Endothelial cell of hepatic sinusoid (primary cell): ENCODE measurements around the gene IDH3B.

ENCODE experiments used
- in situ Hi-C: cut with HindIII; loops from 2 replicates; pipeline ENCODE4 v1.10.0; 2017; ENCODE audit warnings: low sequenced_read_pairs

Gene IDH3B

DNA sequence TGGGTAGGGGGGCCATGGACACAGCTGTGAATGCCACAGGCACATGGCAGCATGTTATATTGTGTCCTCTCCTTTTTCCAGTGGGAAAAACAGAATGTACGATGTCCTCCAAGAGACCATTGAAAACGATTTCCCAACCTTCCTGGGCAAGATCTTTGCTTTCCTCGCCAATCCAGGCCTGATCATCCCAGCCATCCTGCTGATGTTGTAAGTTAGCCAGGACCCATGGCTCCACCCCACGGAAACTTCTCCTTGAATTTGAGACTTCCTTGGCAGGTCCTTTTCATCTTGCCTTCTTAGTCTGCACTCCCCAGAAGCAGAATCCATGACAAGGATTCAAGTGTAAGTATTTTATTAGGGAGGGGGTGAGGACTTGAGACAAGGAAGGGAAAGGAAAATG lies 39.8 kb downstream of the IDH3B start:
- in situ Hi-C loops, result no loop called here

DNA sequence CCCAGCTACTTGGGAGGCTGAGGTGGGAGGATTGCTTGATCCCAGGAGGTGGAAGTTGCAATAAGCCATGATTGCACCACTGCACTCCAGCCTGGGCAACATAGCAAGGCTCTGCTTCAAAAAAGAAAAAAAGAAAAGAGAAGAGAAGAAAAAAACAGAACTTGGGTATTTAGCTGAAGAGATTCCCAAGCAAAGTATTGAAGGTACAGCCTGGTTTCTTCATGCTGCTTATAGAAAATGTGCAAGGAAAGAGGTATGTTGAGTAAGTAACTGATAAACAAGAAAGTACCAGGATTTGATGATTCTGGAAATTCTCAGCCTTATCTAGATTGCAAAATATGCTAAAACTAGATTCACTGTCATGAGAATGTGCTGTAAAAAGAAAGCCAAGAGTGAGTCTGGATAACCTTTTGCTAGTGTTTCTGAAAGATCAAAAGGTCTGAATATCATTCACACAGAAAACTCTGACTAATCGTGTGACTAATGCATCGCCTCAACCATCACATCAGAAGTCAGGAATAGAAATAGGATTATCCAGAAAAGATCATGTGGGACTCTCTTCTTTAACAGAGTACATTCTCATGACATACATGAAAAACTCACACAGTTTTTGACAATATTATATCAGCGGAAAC lies 43.9 kb downstream of the IDH3B start:
- in situ Hi-C loops, result no loop called here

DNA sequence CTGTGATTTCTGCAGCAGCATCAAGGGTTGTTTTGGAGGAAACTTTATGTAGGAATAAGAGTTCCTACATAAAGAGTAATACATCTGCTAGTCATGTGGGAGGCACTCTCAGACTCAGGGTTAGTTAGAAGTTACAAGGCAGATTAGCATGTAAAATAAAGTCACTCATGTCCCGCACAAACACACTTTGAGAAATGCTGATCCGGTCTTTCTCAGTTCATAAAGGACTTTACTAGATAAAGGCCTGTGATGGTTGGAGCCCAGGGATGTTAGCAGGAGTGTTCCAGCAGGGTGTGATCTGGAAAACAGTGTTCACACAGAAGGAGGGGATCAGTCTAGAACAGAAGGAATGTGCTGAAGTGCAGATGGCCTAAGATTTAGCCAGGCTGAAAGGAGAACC lies 44.7 kb downstream of the IDH3B start:
- in situ Hi-C loops, result no loop called here

DNA sequence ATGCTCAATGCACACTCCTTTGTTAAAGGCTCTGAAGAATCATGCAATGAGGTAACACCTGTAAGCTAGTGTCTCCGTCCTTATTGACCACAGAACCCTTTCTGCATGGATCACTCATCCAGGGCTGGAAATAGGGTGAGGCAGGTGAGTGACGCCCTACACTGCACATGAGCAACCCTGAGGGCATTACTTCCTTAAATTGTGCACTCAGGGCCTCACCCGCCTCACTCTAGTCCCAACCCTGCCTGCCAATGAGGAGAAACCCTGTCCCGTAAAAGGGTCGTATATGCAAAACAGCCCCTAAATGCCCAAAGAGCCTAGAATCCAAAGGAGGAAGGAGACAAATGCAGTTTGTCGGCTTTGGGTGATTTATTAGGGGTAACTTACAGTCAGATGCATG lies 45.2 kb downstream of the IDH3B start:
- in situ Hi-C loops, result no loop called here

DNA sequence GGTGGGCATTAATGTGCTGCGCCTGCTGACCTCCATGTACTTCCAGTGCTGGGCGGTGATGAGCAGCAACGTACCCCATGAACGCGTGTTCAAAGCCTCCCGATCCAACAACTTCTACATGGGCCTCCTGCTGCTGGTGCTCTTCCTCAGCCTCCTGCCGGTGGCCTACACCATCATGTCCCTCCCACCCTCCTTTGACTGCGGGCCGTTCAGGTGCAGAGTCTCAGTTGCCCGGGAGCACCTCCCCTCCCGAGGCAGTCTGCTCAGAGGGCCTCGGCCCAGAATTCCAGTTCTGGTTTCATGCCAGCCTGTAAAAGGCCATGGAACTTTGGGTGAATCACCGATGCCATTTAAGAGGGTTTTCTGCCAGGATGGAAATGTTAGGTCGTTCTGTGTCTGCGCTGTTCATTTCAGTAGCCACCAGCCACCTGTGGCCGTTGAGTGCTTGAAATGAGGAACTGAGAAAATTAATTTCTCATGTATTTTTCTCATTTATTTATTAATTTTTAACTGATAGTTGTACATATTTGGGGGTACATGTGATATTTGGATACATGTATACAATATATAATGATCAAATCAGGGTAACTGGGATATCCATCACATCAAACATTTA lies 46.8 kb downstream of the IDH3B start:
- in situ Hi-C loops, result no loop called here

DNA sequence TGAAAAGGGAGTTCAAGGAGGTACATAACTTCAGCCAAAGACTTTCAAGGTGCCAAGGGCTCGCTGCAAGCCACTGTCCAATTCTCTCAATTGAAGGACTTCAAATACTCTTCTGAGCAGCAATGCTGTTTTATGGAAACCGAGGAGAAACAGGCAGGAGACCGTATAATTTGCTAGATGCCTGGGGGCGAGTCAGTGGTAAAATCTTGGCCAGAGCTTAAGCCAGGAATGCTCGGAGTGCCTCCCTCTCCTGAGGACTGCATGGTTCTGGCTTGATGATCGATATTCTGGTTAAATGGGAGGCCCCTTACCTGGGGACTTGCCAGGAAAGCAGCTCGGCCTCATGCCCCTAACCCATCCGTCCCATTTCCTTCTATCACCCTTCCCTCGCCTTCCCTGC lies 47.4 kb downstream of the IDH3B start:
- in situ Hi-C loops, result no loop called here

DNA sequence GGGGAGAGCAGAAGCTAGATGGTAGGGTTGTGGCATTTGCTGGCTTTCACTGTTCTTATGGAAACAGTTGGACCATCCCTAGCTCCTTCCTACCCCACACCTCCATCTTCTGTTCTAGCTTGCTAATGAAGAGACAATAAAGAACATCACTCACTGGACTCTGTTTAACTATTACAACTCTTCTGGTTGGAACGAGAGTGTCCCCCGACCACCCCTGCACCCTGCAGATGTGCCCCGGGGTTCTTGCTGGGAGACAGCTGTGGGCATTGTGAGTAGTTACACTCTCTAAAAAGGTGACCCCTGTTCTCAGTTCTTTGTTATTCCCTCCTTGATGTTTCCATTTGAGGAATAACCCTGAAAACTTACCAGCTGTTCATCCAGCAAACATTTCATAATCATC lies 51.9 kb downstream of the IDH3B start:
- in situ Hi-C loops, result loop anchor here (5.0 kb wide), 1 partner anchor 65 kb away; no protein-coding TSS in a partner anchor

DNA sequence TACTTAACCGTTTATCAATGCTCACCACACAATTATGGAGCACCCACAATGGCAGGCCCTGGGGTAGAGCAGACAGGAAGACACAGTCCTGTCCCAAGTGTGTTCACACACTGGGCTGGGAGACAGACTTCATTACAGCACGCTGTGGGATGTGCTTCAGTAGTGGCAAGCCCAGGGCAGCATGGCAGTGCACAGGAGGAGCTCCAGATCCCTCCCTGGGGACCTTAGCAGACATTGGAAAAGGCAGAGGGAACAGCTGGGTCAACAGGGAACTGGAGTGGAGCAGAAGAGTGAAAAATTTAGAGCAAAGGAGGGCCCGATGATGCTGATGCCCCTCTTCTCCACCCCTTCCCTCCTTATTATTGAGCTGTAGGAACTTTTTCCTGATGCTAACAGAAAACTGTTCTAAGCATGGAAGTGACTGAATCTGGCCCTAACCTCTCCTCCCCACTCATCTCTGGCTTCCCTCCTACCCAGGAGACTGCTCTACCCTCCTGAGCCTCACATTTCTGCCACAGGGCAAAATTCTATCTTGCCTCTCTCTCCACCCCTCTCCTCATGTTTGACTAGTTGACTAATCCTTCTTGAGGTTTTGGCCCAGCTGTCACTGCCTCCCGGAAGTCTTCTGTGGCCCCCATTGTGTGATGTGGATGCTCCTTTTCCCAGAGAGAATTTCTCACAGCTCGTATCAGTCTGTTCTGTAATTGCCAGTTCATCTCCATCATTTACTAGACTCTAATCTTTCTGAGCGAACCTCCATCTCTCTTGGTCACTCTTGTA lies 52.9 kb downstream of the IDH3B start:
- in situ Hi-C loops, result loop anchor here (5.0 kb wide), 1 partner anchor 64 kb away; no protein-coding TSS in a partner anchor

DNA sequence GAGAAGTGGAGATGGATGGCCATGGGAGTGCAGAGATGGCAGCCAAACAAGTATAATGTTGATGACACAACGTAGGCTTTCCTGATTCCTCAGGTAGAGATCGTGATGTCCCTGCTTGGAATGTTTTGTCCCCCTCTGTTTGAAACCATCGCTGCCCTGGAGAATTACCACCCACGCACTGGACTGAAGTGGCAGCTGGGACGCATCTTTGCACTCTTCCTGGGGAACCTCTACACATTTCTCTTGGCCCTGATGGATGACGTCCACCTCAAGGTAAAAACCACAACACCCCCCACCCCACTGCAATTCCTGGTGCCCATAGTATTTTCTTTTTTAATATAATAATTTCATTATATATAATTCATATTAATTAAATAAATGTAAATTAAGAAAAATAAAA lies 53.7 kb downstream of the IDH3B start:
- in situ Hi-C loops, result loop anchor here (5.0 kb wide), 1 partner anchor 63 kb away; no protein-coding TSS in a partner anchor
